ENCODE data around the gene KLC4.
"Not testable (repeated sequence)": the region's sequence is repeated elsewhere in the genome, so short reads cannot be mapped to it uniquely, and the experiment has no call there.

- not testable (repeated sequence) for TF ChIP-seq ESRRA (IDR thresholded peaks at IDR 0.05; ENCODE audit: borderline replicate concordance, low read length); CTCF (IDR thresholded peaks at IDR 0.05); CHD2 (IDR thresholded peaks at IDR 0.05; ENCODE audit: low read length, partially characterized antibody); RAD21 (conservative IDR thresholded peaks at IDR 0.05 in 1 of 2, IDR thresholded peaks at IDR 0.05 in 1 of 2); ZSCAN20 (CRISPR knock-in tag; IDR thresholded peaks at IDR 0.05); TP53 (CRISPR knock-in tag; IDR thresholded peaks at IDR 0.05); KDM5A (IDR thresholded peaks at IDR 0.05); BHLHE40 (IDR thresholded peaks at IDR 0.05; ENCODE audit: low read depth, low read length)
Measured at GRCh38 chr6:43041475-43041874, 18.0 kb upstream of the KLC4 start.

Measured in A549 (cell line).